B cell (primary cell): Measurements from ENCODE around the gene LSG1. TPM values are rescaled to one million over a fixed set of nuclear protein-coding genes. Genes with fewer than 3 reads are reported as not detected.

Experiments used
- ATAC-seq: fragments of 200-7000 bp; cut with Tn5 transposase; one replicate; pipeline ENCODE4 v1.10.0; 2021; ENCODE audit warnings: low read depth, mild to moderate bottlenecking, moderate number of reproducible peaks, moderate library complexity
- CTCF ChIA-PET: fragments of 350-600 bp; sonication (Branson Sonifier 250); formaldehyde crosslinking; loops from one replicate; lab custom pipeline; 2021; ENCODE audit warnings: antibody characterized with exemption, inconsistent platforms; lab: Charles Lee
- POLR2A ChIA-PET: fragments of 350-600 bp; sonication (Branson Sonifier 250); formaldehyde crosslinking; loops from one replicate; lab custom pipeline; 2021; ENCODE audit warnings: antibody characterized with exemption; lab: Charles Lee
- DNase-seq: peaks from one replicate; pipeline ENCODE4 v3.0.0; 2013
- H2AFZ ChIP-seq: 2 replicates; pipeline ENCODE4 v1.6.1; 2012; ENCODE audit warnings: mild to moderate bottlenecking, low read depth, low read length; ENCODE audit not compliant: insufficient read depth, poor library complexity, severe bottlenecking
- H3K27ac ChIP-seq, 2 donors: 1 replicate in 1 of 2; 2 replicates in 1 of 2; pipeline ENCODE4 v1.5.1; 2012 to 2013; ENCODE audit warnings: low read length in 2 of 2, mild to moderate bottlenecking in 2 of 2, moderate library complexity in 1 of 2
- H3K27me3 ChIP-seq, 4 experiments: fragments of 200-600 bp in 1 of 4; sonication (generic) in 1 of 4; replicated peaks in 1 of 4; 1 replicate in 2 of 4; 2 replicates in 2 of 4; pipeline versions ENCODE4 v1.6.1 to v1.7.0; 2013 to 2016; ENCODE audit warnings: low read length in 3 of 4, mild to moderate bottlenecking in 2 of 4, mixed read lengths in 1 of 4, moderate library complexity in 1 of 4; ENCODE audit not compliant: insufficient read depth in 4 of 4, control insufficient read depth in 3 of 4; ENCODE audit errors: control extremely low read depth in 1 of 4
- H3K36me3 ChIP-seq, 2 experiments: replicated peaks in 1 of 2; 1 replicate in 1 of 2; 2 replicates in 1 of 2; pipeline versions ENCODE4 v1.6.1 to v1.7.1; 2013; ENCODE audit warnings: low read length in 1 of 2; ENCODE audit not compliant: insufficient read depth in 2 of 2, control insufficient read depth in 1 of 2; ENCODE audit errors: control extremely low read depth in 1 of 2, extremely low read depth in 1 of 2
- H3K4me1 ChIP-seq, 2 donors: fragments of 200-600 bp in 1 of 2; sonication (generic) in 1 of 2; 1 replicate in 1 of 2; 2 replicates in 1 of 2; pipeline versions ENCODE4 v1.5.1 to v1.6.1; 2013 to 2017; ENCODE audit warnings: low read length in 2 of 2; ENCODE audit not compliant: control insufficient read depth in 2 of 2, insufficient read depth in 2 of 2
- H3K4me2 ChIP-seq: replicated peaks from 2 replicates; pipeline ENCODE3; 2012; ENCODE audit warnings: mild to moderate bottlenecking, low read depth, low read length; ENCODE audit not compliant: poor library complexity, severe bottlenecking
- H3K4me3 ChIP-seq, 5 experiments: fragments of 200-600 bp in 1 of 5; sonication (generic) in 1 of 5; 1 replicate in 3 of 5; 2 replicates in 2 of 5; pipeline versions ENCODE4 v1.5.1 to v1.7.0; 2011 to 2016; ENCODE audit warnings: low read length in 4 of 5, mild to moderate bottlenecking in 4 of 5, low read depth in 2 of 5, control low read depth in 1 of 5, moderate library complexity in 1 of 5; ENCODE audit not compliant: insufficient read depth in 1 of 5; ENCODE audit errors: control extremely low read depth in 1 of 5, extremely low read depth in 1 of 5
- H3K79me2 ChIP-seq: fragments of 200-600 bp; sonication (generic); one replicate; pipeline ENCODE4 v1.6.0; 2016; ENCODE audit warnings: low read length; ENCODE audit not compliant: control insufficient read depth, insufficient read depth
- H3K9ac ChIP-seq: fragments of 200-600 bp; sonication (generic); 2 replicates; pipeline ENCODE4 v1.6.1; 2017; ENCODE audit warnings: mild to moderate bottlenecking, low read length, moderate library complexity
- H3K9me3 ChIP-seq, 3 donors: one replicate each; pipeline versions ENCODE4 v1.6.1 to v1.7.1; 2013; ENCODE audit warnings: low read length in 2 of 3; ENCODE audit not compliant: control insufficient read depth in 2 of 3, insufficient read depth in 1 of 3; ENCODE audit errors: control extremely low read depth in 1 of 3
- H4K20me1 ChIP-seq: 2 replicates; pipeline ENCODE4 v1.6.0; 2012; ENCODE audit warnings: mild to moderate bottlenecking, low read length; ENCODE audit not compliant: insufficient read depth, control insufficient read depth, poor library complexity, severe bottlenecking
- H3K27ac Mint-ChIP-seq: one replicate; pipeline ENCODE4 v1.8.0; 2021; ENCODE audit warnings: mixed read lengths
- H3K27me3 Mint-ChIP-seq: one replicate; pipeline ENCODE4 v1.8.0; 2021; ENCODE audit warnings: mixed read lengths
- H3K4me1 Mint-ChIP-seq: one replicate; pipeline ENCODE4 v1.8.0; 2021; ENCODE audit warnings: mixed read lengths
- H3K4me3 Mint-ChIP-seq: one replicate; pipeline ENCODE4 v1.8.0; 2021; ENCODE audit warnings: mixed read lengths
- H3K9me3 Mint-ChIP-seq: one replicate; pipeline ENCODE4 v1.8.0; 2022; ENCODE audit warnings: mixed read lengths; ENCODE audit not compliant: insufficient read depth
- EZH2 ChIP-seq: IDR thresholded peaks from 2 replicates; pipeline ENCODE4 v1.6.1; 2012; ENCODE audit warnings: borderline replicate concordance, low read depth, mild to moderate bottlenecking, moderate library complexity, low read length; ENCODE audit not compliant: insufficient read depth, poor library complexity, severe bottlenecking
- WGBS: methylation state at CpG from one replicate; pipeline ENCODE4 v1.1.5; 2013; ENCODE audit warnings: missing lambda C conversion rate; ENCODE audit not compliant: insufficient coverage; 5-methylcytosine and 5-hydroxymethylcytosine counted together
- intact Hi-C: fragments of 100-400 bp; cut with micrococcal nuclease; formaldehyde crosslinking; loops from one replicate; pipeline ENCODE4 v1.10.0; 2022
- polyA plus RNA-seq: library from polyadenylated mRNA; depleted of rRNA; stranded (reverse); fragments of >200 nt; gene quantifications from 2 replicates; pipeline ENCODE4 v1.2.3, GENCODE V29; 2012
- total RNA-seq, 2 donors: library from RNA; stranded (reverse); fragments of 120-200 nt in 1 of 2; gene quantifications; 1 replicate in 1 of 2; 2 replicates in 1 of 2; pipeline versions ENCODE4 v1.2.3 to v1.2.4, GENCODE V29; 2013 to 2022
- TF ChIP-seq, protein P1 (sequence below): fragments of 200-600 bp; IDR thresholded peaks from one replicate; pipeline ENCODE4 v1.8.0; 2022; ENCODE audit warnings: antibody characterized with exemption, mild to moderate bottlenecking

The LSG1 gene
- total and polyA plus RNA-seq, 2 donors (not counting 1 experiment from before 2014, with no cell fraction given): 29.4 to 54.6 TPM

DNA sequence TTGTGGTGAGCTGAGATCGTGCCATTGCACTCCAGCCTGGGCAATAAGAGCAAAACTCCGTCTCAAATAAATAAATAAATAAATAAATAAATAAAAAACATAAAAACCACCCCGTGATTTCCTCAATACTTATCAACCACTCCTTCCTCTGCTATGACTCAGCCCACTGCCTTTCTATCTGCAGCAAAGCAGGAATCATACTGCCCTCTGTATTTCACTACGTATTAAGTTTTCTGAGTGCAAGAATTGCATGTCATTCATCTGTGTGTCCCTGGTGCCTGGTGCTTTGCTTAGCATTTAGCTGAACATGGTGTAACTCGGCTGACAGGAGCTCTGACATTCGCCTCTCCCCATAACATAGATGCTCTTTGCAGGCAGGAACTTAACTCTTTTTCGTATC is 7.1 kb downstream of the LSG1 start:
- ChIA-PET CTCF (interaction anchor here (0.9 kb wide), 1 partner anchor 18 kb away, joined by 3 read pairs; no protein-coding TSS in a partner anchor), POLR2A (no interaction called here)
- Histone ChIP-seq H3K27me3 (no peaks in the 10 kb centered on the region), H3K4me1 (no peaks in the 10 kb centered on the region), H3K9me3 (no peaks in the 10 kb centered on the region), H3K4me2 (no peak overlapping the region), H3K9ac (no peak overlapping the region), H3K27ac (no peak overlapping the region), H3K79me2 (peaks cover 36% of the 10 kb centered on the region), H3K4me3 (no peak overlapping the region), H4K20me1 (peaks cover 20% of the 10 kb centered on the region), H3K36me3 (peaks cover 5 to 56% of the 10 kb centered on the region in 2 experiments), H2AFZ (no peak overlapping the region)
- intact Hi-C loops: no loop called here
- no peaks in the 10 kb centered on the region for H3K27me3 Mint-ChIP-seq
- no peak for ATAC-seq
- H3K4me3 Mint-ChIP-seq: no peak overlapping the region
- no peaks in the 10 kb centered on the region for H3K9me3 Mint-ChIP-seq
- H3K27ac Mint-ChIP-seq: no peak overlapping the region
- TF ChIP-seq, protein P1, sequence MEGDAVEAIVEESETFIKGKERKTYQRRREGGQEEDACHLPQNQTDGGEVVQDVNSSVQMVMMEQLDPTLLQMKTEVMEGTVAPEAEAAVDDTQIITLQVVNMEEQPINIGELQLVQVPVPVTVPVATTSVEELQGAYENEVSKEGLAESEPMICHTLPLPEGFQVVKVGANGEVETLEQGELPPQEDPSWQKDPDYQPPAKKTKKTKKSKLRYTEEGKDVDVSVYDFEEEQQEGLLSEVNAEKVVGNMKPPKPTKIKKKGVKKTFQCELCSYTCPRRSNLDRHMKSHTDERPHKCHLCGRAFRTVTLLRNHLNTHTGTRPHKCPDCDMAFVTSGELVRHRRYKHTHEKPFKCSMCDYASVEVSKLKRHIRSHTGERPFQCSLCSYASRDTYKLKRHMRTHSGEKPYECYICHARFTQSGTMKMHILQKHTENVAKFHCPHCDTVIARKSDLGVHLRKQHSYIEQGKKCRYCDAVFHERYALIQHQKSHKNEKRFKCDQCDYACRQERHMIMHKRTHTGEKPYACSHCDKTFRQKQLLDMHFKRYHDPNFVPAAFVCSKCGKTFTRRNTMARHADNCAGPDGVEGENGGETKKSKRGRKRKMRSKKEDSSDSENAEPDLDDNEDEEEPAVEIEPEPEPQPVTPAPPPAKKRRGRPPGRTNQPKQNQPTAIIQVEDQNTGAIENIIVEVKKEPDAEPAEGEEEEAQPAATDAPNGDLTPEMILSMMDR: no peak
- TF ChIP-seq EZH2: no peak
- no peak for DNase-seq
- H3K4me1 Mint-ChIP-seq: peaks cover 7% of the 10 kb centered on the region
- 100% methylated on average over 2 of the region's 7 CpGs for WGBS

DNA sequence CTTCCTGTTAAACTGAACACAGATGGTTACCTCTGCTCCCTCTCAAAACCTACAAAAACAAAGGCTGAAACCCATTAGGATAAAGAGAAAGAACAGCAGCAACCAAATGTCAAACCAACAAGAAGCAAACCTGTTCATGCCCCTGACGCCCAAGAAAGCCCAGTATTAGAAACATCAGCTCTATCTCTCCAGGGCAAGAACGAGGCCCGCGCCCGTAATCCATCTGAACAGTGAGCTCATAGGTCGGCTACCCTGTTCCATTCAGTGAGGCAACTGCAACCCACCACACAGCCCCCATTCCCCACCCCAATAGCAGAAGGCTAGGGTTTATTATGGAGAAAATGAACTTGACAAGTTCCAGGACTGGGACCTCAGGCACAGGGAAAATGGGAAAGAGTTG is 10.0 kb downstream of the LSG1 start:
- peaks cover 15 to 80% of the 10 kb centered on the region in 2 experiments for H3K36me3 ChIP-seq
- no peaks in the 10 kb centered on the region for H3K27me3 ChIP-seq
- intact Hi-C loops: no loop called here
- no peaks in the 10 kb centered on the region for H3K4me1 ChIP-seq
- H3K27ac ChIP-seq: no peak overlapping the region
- DNase-seq (no peak), ATAC-seq (no peak)
- Mint-ChIP-seq H3K27ac (no peak overlapping the region), H3K4me3 (no peak overlapping the region), H3K4me1 (no peaks in the 10 kb centered on the region), H3K9me3 (no peaks in the 10 kb centered on the region), H3K27me3 (no peaks in the 10 kb centered on the region)
- POLR2A ChIA-PET: no interaction called here
- CTCF ChIA-PET: interaction anchor here (1.4 to 1.5 kb wide), 2 partner anchors 10 to 21 kb away, joined by 4 to 6 read pairs; partner anchors contain the start of gene LSG1
- H4K20me1 ChIP-seq: peaks cover 3% of the 10 kb centered on the region
- H3K9ac ChIP-seq: no peak overlapping the region
- H2AFZ ChIP-seq: no peak overlapping the region
- 50% methylated on average over 2 of the region's 6 CpGs for WGBS
- H3K79me2 ChIP-seq: peaks cover 18% of the 10 kb centered on the region
- no peak overlapping the region for H3K4me3 ChIP-seq
- no peaks in the 10 kb centered on the region for H3K9me3 ChIP-seq
- no peak overlapping the region for H3K4me2 ChIP-seq
- no peak for TF ChIP-seq EZH2
- TF ChIP-seq, protein P1: no peak
